HG03575 (cell line): Measurements from ENCODE around the gene KCNK3.

Source experiments
- ATAC-seq: cut with Tn5 transposase; IDR thresholded peaks from one replicate; pipeline ENCODE4 v1.9.1; 2021; ENCODE audit not compliant: unreplicated experiment, insufficient number of reproducible peaks, low FRiP score; ENCODE audit errors: extremely low read depth

The KCNK3 gene

GRCh38 chr2:26723475-26723874, 31.0 kb downstream of the KCNK3 start:
- no peak for ATAC-seq

GRCh38 chr2:26723991-26724750, 31.6 kb downstream of the KCNK3 start:
- no peak for ATAC-seq

- ATAC-seq: no peak
Measured at GRCh38 chr2:26724784-26725520, 32.4 kb downstream of the KCNK3 start.

GRCh38 chr2:26725521-26725820, 32.9 kb downstream of the KCNK3 start:
- no peak for ATAC-seq

GRCh38 chr2:26726228-26726627, 33.7 kb downstream of the KCNK3 start:
- no peak for ATAC-seq

- no peak for ATAC-seq
Measured at GRCh38 chr2:26727641-26728561, 35.4 kb downstream of the KCNK3 start.

GRCh38 chr2:26729311-26729710, 36.8 kb downstream of the KCNK3 start:
- no peak for ATAC-seq

GRCh38 chr2:26730549-26731344, 38.2 kb downstream of the KCNK3 start:
- no peak for ATAC-seq

- ATAC-seq: no peak
Measured at GRCh38 chr2:26731714-26732113, 39.2 kb downstream of the KCNK3 start.

GRCh38 chr2:26732446-26732845, 39.9 kb downstream of the KCNK3 start:
- ATAC-seq: no peak

GRCh38 chr2:26733413-26733812, 40.9 kb downstream of the KCNK3 start:
- no peak for ATAC-seq

GRCh38 chr2:26735097-26735496, 42.6 kb downstream of the KCNK3 start:
- no peak for ATAC-seq

- ATAC-seq: no peak
Measured at GRCh38 chr2:26735883-26736588, 43.5 kb downstream of the KCNK3 start.

GRCh38 chr2:26737221-26737620, 44.7 kb downstream of the KCNK3 start:
- ATAC-seq: no peak

- no peak for ATAC-seq
Measured at GRCh38 chr2:26738481-26738880, 46.0 kb downstream of the KCNK3 start.

- no peak for ATAC-seq
Measured at GRCh38 chr2:26739514-26739913, 47.0 kb downstream of the KCNK3 start.

GRCh38 chr2:26740346-26740745, 47.8 kb downstream of the KCNK3 start:
- no peak for ATAC-seq

- no peak for ATAC-seq
Measured at GRCh38 chr2:26740890-26741302, 48.4 kb downstream of the KCNK3 start.
